H1 (cell line): ENCODE data around the gene COQ8A. TPM values are rescaled to one million over a fixed set of nuclear protein-coding genes. Genes with fewer than 3 reads are reported as not detected.

ENCODE experiments used
- CTCF ChIA-PET: fragments of 300-600 bp; sonication (Branson Sonifier 250); formaldehyde crosslinking; loops from one replicate; lab custom pipeline; 2021; ENCODE audit not compliant: partially characterized antibody; lab: Charles Lee
- POLR2A ChIA-PET: fragments of 300-600 bp; sonication (Branson Sonifier 250); formaldehyde crosslinking; loops from one replicate; lab custom pipeline; 2021; ENCODE audit warnings: inconsistent platforms; ENCODE audit not compliant: partially characterized antibody; lab: Charles Lee
- DNase-seq, 2 experiments: peaks; one replicate each; pipeline versions ENCODE4 v3.0.0 to v3.0.0-alpha.2; 2010 to 2022; ENCODE audit warnings: low spot score in 2 of 2, low read depth in 1 of 2, mixed read lengths in 1 of 2
- FAIRE-seq: peaks from 2 replicates; lab custom pipeline; 2011; peaks lifted over from hg19 to GRCh38; lab: Jason Lieb, UNC
- H2AFZ ChIP-seq: 2 replicates; pipeline ENCODE4 v1.8.1; 2012; ENCODE audit warnings: low read length, inconsistent platforms
- H2AK5ac ChIP-seq: 2 replicates; pipeline ENCODE4 v1.6.1; 2013; ENCODE audit warnings: low read depth, low read length
- H2BK120ac ChIP-seq: replicated peaks from 2 replicates; pipeline ENCODE3; 2013; ENCODE audit warnings: low read depth, low read length, inconsistent platforms
- H2BK12ac ChIP-seq: 2 replicates; pipeline ENCODE4 v1.6.1; 2013; ENCODE audit warnings: low read depth, low read length
- H2BK15ac ChIP-seq: 2 replicates; pipeline ENCODE4 v1.6.1; 2013; ENCODE audit warnings: low read length
- H2BK20ac ChIP-seq: 2 replicates; pipeline ENCODE4 v1.6.1; 2013; ENCODE audit warnings: low read length
- H2BK5ac ChIP-seq: 2 replicates; pipeline ENCODE4 v1.6.1; 2013; ENCODE audit warnings: low read depth, low read length
- H3K14ac ChIP-seq: 2 replicates; pipeline ENCODE4 v1.6.1; 2013; ENCODE audit warnings: inconsistent platforms; ENCODE audit not compliant: insufficient read length
- H3K18ac ChIP-seq: 2 replicates; pipeline ENCODE4 v1.6.1; 2013; ENCODE audit warnings: low read length; ENCODE audit errors: extremely low read depth
- H3K23ac ChIP-seq: 2 replicates; pipeline ENCODE4 v1.6.1; 2013; ENCODE audit warnings: inconsistent platforms; ENCODE audit not compliant: insufficient read length
- H3K23me2 ChIP-seq: 2 replicates; pipeline ENCODE4 v1.6.1; 2013; ENCODE audit warnings: low read depth, low read length
- H3K27ac ChIP-seq: 2 replicates; pipeline ENCODE4 v1.6.1; 2011; ENCODE audit warnings: low read depth, low read length, inconsistent platforms
- H3K27me3 ChIP-seq, 4 experiments: replicated peaks in 1 of 4; 1 replicate in 1 of 4; 2 replicates in 3 of 4; pipeline versions ENCODE4 v1.6.1 to v1.8.1; 2011 to 2013; ENCODE audit warnings: low read length in 3 of 4, mild to moderate bottlenecking in 3 of 4, inconsistent platforms in 2 of 4, mixed read lengths in 2 of 4, moderate library complexity in 1 of 4; ENCODE audit not compliant: control insufficient read depth in 3 of 4, insufficient read depth in 3 of 4; ENCODE audit errors: extremely low read depth in 1 of 4
- H3K36me3 ChIP-seq, 4 experiments: 2 replicates each; pipeline versions ENCODE4 v1.6.1 to v1.8.1; 2011 to 2013; ENCODE audit warnings: mild to moderate bottlenecking in 4 of 4, low read length in 3 of 4, moderate library complexity in 2 of 4, control low read depth in 1 of 4, inconsistent platforms in 1 of 4; ENCODE audit not compliant: insufficient read depth in 4 of 4, control insufficient read depth in 2 of 4
- H3K4ac ChIP-seq: replicated peaks from 2 replicates; pipeline ENCODE3; 2013; ENCODE audit warnings: low read length, low read depth, mixed read lengths, inconsistent platforms; ENCODE audit not compliant: insufficient read length
- H3K4me1 ChIP-seq, 4 experiments: replicated peaks in 1 of 4; 1 replicate in 1 of 4; 2 replicates in 3 of 4; pipeline versions ENCODE4 v1.6.1 to v1.8.1; 2011 to 2013; ENCODE audit warnings: low read length in 3 of 4, inconsistent platforms in 2 of 4, mixed read lengths in 1 of 4; ENCODE audit not compliant: insufficient read depth in 4 of 4, control insufficient read depth in 3 of 4
- H3K4me2 ChIP-seq, 2 experiments: 2 replicates each; pipeline versions ENCODE4 v1.6.1 to v1.8.1; 2011 to 2013; ENCODE audit warnings: low read depth in 2 of 2, low read length in 2 of 2, control low read depth in 1 of 2, inconsistent platforms in 1 of 2, mild to moderate bottlenecking in 1 of 2; ENCODE audit not compliant: insufficient read depth in 1 of 2
- H3K4me3 ChIP-seq, 4 experiments: fragments of 200-600, 300-600 bp in 1 of 4; sonication (generic), shearing (Covaris generic), sonication (Bioruptor Twin) in 1 of 4; 2 replicates each; pipeline versions ENCODE4 v1.5.1 to v1.8.1; 2011 to 2016; ENCODE audit warnings: low read length in 4 of 4, low read depth in 3 of 4, control low read depth in 2 of 4, inconsistent platforms in 2 of 4, mild to moderate bottlenecking in 2 of 4, mixed read lengths in 1 of 4, moderate library complexity in 1 of 4; ENCODE audit not compliant: insufficient read depth in 2 of 4; ENCODE audit errors: extremely low read depth in 1 of 4
- H3K56ac ChIP-seq: replicated peaks from 2 replicates; pipeline ENCODE3; 2013; ENCODE audit warnings: low read depth, mild to moderate bottlenecking, mixed read lengths, low read length, inconsistent platforms; ENCODE audit not compliant: insufficient read length
- H3K79me1 ChIP-seq: 2 replicates; pipeline ENCODE4 v1.6.1; 2013; ENCODE audit warnings: low read depth, low read length, control low read depth
- H3K79me2 ChIP-seq, 2 experiments: 2 replicates each; pipeline versions ENCODE4 v1.6.1 to v1.8.1; 2012 to 2013; ENCODE audit warnings: low read length in 2 of 2, mild to moderate bottlenecking in 2 of 2, inconsistent platforms in 1 of 2; ENCODE audit not compliant: insufficient read depth in 2 of 2, control insufficient read depth in 1 of 2
- H3K9ac ChIP-seq, 4 experiments: replicated peaks in 1 of 4; 1 replicate in 1 of 4; 2 replicates in 3 of 4; pipeline versions ENCODE4 v1.6.1 to v1.8.1; 2011 to 2013; ENCODE audit warnings: low read depth in 3 of 4, low read length in 3 of 4, control low read depth in 2 of 4, mild to moderate bottlenecking in 2 of 4, moderate library complexity in 2 of 4, inconsistent platforms in 1 of 4; ENCODE audit errors: extremely low read depth in 1 of 4
- H3K9me3 ChIP-seq, 2 experiments: 2 replicates each; pipeline versions ENCODE4 v1.6.1 to v1.8.1; 2012 to 2013; ENCODE audit warnings: mild to moderate bottlenecking in 2 of 2, moderate library complexity in 2 of 2, control low read depth in 1 of 2, inconsistent platforms in 1 of 2, low read depth in 1 of 2, low read length in 1 of 2, mixed read lengths in 1 of 2; ENCODE audit not compliant: insufficient read depth in 2 of 2
- H4K20me1 ChIP-seq, 2 experiments: replicated peaks in 1 of 2; 2 replicates each; pipeline versions ENCODE3 to v1.8.1; 2011 to 2013; ENCODE audit warnings: inconsistent platforms in 2 of 2, low read length in 2 of 2, mild to moderate bottlenecking in 1 of 2; ENCODE audit not compliant: insufficient read depth in 2 of 2, control insufficient read depth in 1 of 2
- H4K5ac ChIP-seq: 2 replicates; pipeline ENCODE4 v1.6.1; 2013; ENCODE audit warnings: low read length, low read depth, mixed read lengths, inconsistent platforms; ENCODE audit not compliant: insufficient read length
- H4K8ac ChIP-seq: 2 replicates; pipeline ENCODE4 v1.8.0; 2013; ENCODE audit warnings: mild to moderate bottlenecking, moderate library complexity, low read length, inconsistent platforms; ENCODE audit not compliant: insufficient read depth; ENCODE audit errors: extremely low read depth
- H4K91ac ChIP-seq: replicated peaks from 2 replicates; pipeline ENCODE3; 2013; ENCODE audit warnings: low read length, mixed read lengths, inconsistent platforms; ENCODE audit not compliant: insufficient read length
- RFX5 ChIP-seq: IDR thresholded peaks from 2 replicates; pipeline ENCODE4 v1.6.1; 2011; ENCODE audit warnings: low read depth, low read length, improper control_type of control experiment, borderline replicate concordance
- WGBS, 2 experiments: shearing (Covaris generic) in 1 of 2; methylation state at CpG; one replicate each; pipeline versions ENCODE4 v1.1.6 to v1.1.7; 2013 to 2015; ENCODE audit warnings: low lambda C conversion rate in 2 of 2, mixed read lengths in 2 of 2, inconsistent platforms in 1 of 2, low coverage in 1 of 2, missing lambda C conversion rate in 1 of 2; ENCODE audit not compliant: insufficient replicate concordance in 2 of 2, insufficient coverage in 1 of 2, insufficient read length in 1 of 2; ENCODE audit errors: extremely low coverage in 1 of 2, missing lambda C conversion rate in 1 of 2; 5-methylcytosine and 5-hydroxymethylcytosine counted together
- polyA plus RNA-seq, 7 experiments: library from polyadenylated mRNA; depleted of rRNA in 3 of 7; stranded (reverse) in 5 of 7; unstranded in 2 of 7; fragments of >200 nt in 5 of 7; fragments of 200-250 nt in 2 of 7; gene quantifications; 1 replicate in 5 of 7; 2 replicates in 1 of 7; 4 replicates in 1 of 7; pipeline versions ENCODE4 v1.2.1 to v1.2.3, GENCODE V29; 2011 to 2013; ENCODE audit warnings: missing spikeins in 2 of 7, mixed read lengths in 2 of 7
- total RNA-seq: library from RNA; stranded (reverse); fragmentation: NEBNext Ultra II Directional; extraction: Animal tissue kit (Norgen Biotek cat#: 25700); gene quantifications from 2 replicates; pipeline ENCODE4 v1.2.1, GENCODE V29; 2021

Gene COQ8A
- total and polyA plus RNA-seq, 2 of the 8 experiments (the other 6 are each of a cell fraction or from before 2014, with no cell fraction given), result 28.5 to 38.9 TPM

GRCh38 chr1:226958300-226958699, 18.2 kb downstream of the COQ8A start:
- no peak overlapping the region for H3K4me2 ChIP-seq
- peaks cover 8 to 33% of the 10 kb centered on the region in 2 experiments for H3K79me2 ChIP-seq
- H2AK5ac ChIP-seq, result no peak overlapping the region
- H4K91ac ChIP-seq, result peak overlapping the region; percentile 16
- H4K20me1 ChIP-seq, result peaks cover 0 to under 1% of the 10 kb centered on the region in 2 experiments
- TF ChIP-seq RFX5, result no peak
- no peak overlapping the region for H2BK12ac ChIP-seq
- no peaks in the 10 kb centered on the region for H3K27me3 ChIP-seq
- no peak overlapping the region for H2BK120ac ChIP-seq
- no peak overlapping the region for H3K9ac ChIP-seq
- WGBS, 2 experiments, result 97% methylated on average over 5 of the region's 13 CpGs; no CpG with 5 or more reads in 1 of the 2 experiments
- ChIA-PET CTCF (interaction anchor here (0.9 kb wide), 1 partner anchor 15 kb away, joined by 3 read pairs; no protein-coding TSS in a partner anchor), POLR2A (interaction anchor here (1.1 kb wide), 1 partner anchor 18 kb away, joined by 3 read pairs; the partner anchor contains the start of gene COQ8A)
- peaks cover 2 to 3% of the 10 kb centered on the region in 2 experiments; a peak in 2 of 4 replicates for H3K9me3 ChIP-seq
- no peak overlapping the region for H4K8ac ChIP-seq
- H3K23ac ChIP-seq, result no peak overlapping the region
- DNase-seq (no peak), FAIRE-seq (no peak)
- H3K4me3 ChIP-seq, result no peak overlapping the region
- H2BK20ac ChIP-seq, result no peak overlapping the region
- H2AFZ ChIP-seq, result no peak overlapping the region
- no peak overlapping the region for H3K4ac ChIP-seq
- H3K14ac ChIP-seq, result no peak overlapping the region
- H2BK15ac ChIP-seq, result no peak overlapping the region
- H3K4me1 ChIP-seq, result no peaks in the 10 kb centered on the region; a peak in 1 of 7 replicates
- H3K18ac ChIP-seq, result no peak overlapping the region
- peaks cover 8% of the 10 kb centered on the region; the same call in 1 of the 2 replicates for H3K23me2 ChIP-seq
- H4K5ac ChIP-seq, result no peak overlapping the region
- H3K79me1 ChIP-seq, result peaks cover 16% of the 10 kb centered on the region
- no peak overlapping the region for H3K56ac ChIP-seq
- no peaks in the 10 kb centered on the region for H3K36me3 ChIP-seq
- no peak overlapping the region for H2BK5ac ChIP-seq
- H3K27ac ChIP-seq, result no peak overlapping the region
